Parathyroid adenoma (tissue), 2 donors: Measurements from ENCODE around the gene SERINC4.
A peak's percentile ranks its signal among the peaks of the same experiment; 100 is the strongest.

Experiments
- H2AFZ ChIP-seq: fragments of 300-600 bp; sonication (generic); one replicate; pipeline ENCODE4 v1.7.0; 2017; ENCODE audit warnings: antibody characterized with exemption, mild to moderate bottlenecking
- H3K27ac ChIP-seq: fragments of 300-600 bp; sonication (generic); one replicate; pipeline ENCODE4 v1.7.0; 2017
- H3K27me3 ChIP-seq: fragments of 300-600 bp; sonication (generic); one replicate; pipeline ENCODE4 v1.7.0; 2017; ENCODE audit warnings: low read length; ENCODE audit not compliant: control insufficient read depth, insufficient read depth
- H3K36me3 ChIP-seq: fragments of 300-600 bp; sonication (generic); one replicate; pipeline ENCODE4 v1.7.0; 2017; ENCODE audit warnings: low read length; ENCODE audit not compliant: control insufficient read depth, insufficient read depth
- H3K4me1 ChIP-seq: fragments of 300-600 bp; sonication (generic); one replicate; pipeline ENCODE4 v1.7.0; 2017; ENCODE audit warnings: control low read depth
- H3K4me2 ChIP-seq: fragments of 300-600 bp; sonication (generic); one replicate; pipeline ENCODE4 v1.7.0; 2017; ENCODE audit warnings: low read length
- H3K4me3 ChIP-seq: fragments of 300-600 bp; sonication (generic); one replicate; pipeline ENCODE4 v1.7.0; 2017; ENCODE audit warnings: low read depth, low read length
- H3K79me2 ChIP-seq: fragments of 300-600 bp; sonication (generic); one replicate; pipeline ENCODE4 v1.7.0; 2017; ENCODE audit warnings: control low read depth
- H3K9ac ChIP-seq: fragments of 300-600 bp; sonication (generic); one replicate; pipeline ENCODE4 v1.7.0; 2017; ENCODE audit warnings: mild to moderate bottlenecking
- H3K9me3 ChIP-seq: fragments of 300-600 bp; sonication (generic); one replicate; pipeline ENCODE4 v1.7.0; 2017; ENCODE audit warnings: low read length; ENCODE audit not compliant: control insufficient read depth
- TF ChIP-seq, protein P1 (sequence below): fragments of 300-600 bp; sonication (generic); IDR thresholded peaks from one replicate; pipeline ENCODE4 v1.7.0; 2017; ENCODE audit warnings: antibody characterized with exemption, mild to moderate bottlenecking
- donor health status: primary hyperparathyroidism.

The SERINC4 gene

GRCh38 chr15:43791993-43792760 is 7.8 kb downstream of the SERINC4 start, which contains the start of gene SERF2:
SERF2 (plus strand) TSS chr15:43792320; CDS start chr15:43792377, 57 bp downstream.
- no peaks in the 10 kb centered on the region for H3K36me3 ChIP-seq
- H3K79me2 ChIP-seq: peaks cover 10% of the 10 kb centered on the region
- peak within 1 kb of the TSS; percentile 99 for H3K4me3 ChIP-seq
- no peaks in the 10 kb centered on the region for H3K27me3 ChIP-seq
- peak within 1 kb of the TSS; percentile 87 for H3K9ac ChIP-seq
- peak within 1 kb of the TSS; percentile 98 for H3K4me2 ChIP-seq
- no peaks in the 10 kb centered on the region for H3K4me1 ChIP-seq
- TF ChIP-seq, protein P1, sequence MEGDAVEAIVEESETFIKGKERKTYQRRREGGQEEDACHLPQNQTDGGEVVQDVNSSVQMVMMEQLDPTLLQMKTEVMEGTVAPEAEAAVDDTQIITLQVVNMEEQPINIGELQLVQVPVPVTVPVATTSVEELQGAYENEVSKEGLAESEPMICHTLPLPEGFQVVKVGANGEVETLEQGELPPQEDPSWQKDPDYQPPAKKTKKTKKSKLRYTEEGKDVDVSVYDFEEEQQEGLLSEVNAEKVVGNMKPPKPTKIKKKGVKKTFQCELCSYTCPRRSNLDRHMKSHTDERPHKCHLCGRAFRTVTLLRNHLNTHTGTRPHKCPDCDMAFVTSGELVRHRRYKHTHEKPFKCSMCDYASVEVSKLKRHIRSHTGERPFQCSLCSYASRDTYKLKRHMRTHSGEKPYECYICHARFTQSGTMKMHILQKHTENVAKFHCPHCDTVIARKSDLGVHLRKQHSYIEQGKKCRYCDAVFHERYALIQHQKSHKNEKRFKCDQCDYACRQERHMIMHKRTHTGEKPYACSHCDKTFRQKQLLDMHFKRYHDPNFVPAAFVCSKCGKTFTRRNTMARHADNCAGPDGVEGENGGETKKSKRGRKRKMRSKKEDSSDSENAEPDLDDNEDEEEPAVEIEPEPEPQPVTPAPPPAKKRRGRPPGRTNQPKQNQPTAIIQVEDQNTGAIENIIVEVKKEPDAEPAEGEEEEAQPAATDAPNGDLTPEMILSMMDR: no peak
- peak within 1 kb of the TSS; percentile 86 for H2AFZ ChIP-seq
- H3K9me3 ChIP-seq: no peaks in the 10 kb centered on the region
- H3K27ac ChIP-seq: peak within 1 kb of the TSS; percentile 93

GRCh38 chr15:43789409-43789808 is 10.6 kb downstream of the SERINC4 start:
- Histone ChIP-seq H3K4me2 (no peak overlapping the region), H3K4me3 (no peak overlapping the region), H3K4me1 (no peaks in the 10 kb centered on the region), H3K27ac (no peak overlapping the region), H3K27me3 (no peaks in the 10 kb centered on the region), H3K36me3 (no peaks in the 10 kb centered on the region), H2AFZ (no peak overlapping the region), H3K9ac (no peak overlapping the region), H3K9me3 (no peaks in the 10 kb centered on the region), H3K79me2 (peaks cover 5% of the 10 kb centered on the region)
- TF ChIP-seq, protein P1: no peak

DNA sequence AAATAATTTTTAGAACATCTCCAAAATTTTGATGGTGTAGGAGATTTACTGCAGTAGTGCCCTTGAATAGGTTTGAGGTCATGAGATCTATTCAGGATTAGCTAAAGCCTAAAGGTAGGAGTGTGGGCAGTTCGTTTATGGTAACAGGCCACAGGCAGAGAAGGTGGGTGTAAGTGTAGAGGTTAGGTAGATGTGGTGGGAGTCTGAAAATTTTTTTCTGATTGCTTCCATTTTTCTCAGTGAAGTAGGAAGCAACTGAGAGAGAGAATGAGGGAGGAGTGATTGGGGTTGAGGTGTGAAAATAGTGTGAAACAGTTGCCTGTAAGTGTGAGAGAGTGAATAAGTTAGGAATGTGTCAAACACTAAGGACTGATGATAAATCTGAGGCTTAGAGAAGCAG is 21.0 kb downstream of the SERINC4 start:
- Histone ChIP-seq H3K4me2 (no peak overlapping the region), H3K27me3 (no peaks in the 10 kb centered on the region), H3K79me2 (no peaks in the 10 kb centered on the region), H2AFZ (no peak overlapping the region), H3K9me3 (no peaks in the 10 kb centered on the region), H3K36me3 (no peaks in the 10 kb centered on the region), H3K4me3 (no peak overlapping the region), H3K9ac (no peak overlapping the region), H3K27ac (no peak overlapping the region), H3K4me1 (no peaks in the 10 kb centered on the region)
- TF ChIP-seq, protein P1: no peak

DNA sequence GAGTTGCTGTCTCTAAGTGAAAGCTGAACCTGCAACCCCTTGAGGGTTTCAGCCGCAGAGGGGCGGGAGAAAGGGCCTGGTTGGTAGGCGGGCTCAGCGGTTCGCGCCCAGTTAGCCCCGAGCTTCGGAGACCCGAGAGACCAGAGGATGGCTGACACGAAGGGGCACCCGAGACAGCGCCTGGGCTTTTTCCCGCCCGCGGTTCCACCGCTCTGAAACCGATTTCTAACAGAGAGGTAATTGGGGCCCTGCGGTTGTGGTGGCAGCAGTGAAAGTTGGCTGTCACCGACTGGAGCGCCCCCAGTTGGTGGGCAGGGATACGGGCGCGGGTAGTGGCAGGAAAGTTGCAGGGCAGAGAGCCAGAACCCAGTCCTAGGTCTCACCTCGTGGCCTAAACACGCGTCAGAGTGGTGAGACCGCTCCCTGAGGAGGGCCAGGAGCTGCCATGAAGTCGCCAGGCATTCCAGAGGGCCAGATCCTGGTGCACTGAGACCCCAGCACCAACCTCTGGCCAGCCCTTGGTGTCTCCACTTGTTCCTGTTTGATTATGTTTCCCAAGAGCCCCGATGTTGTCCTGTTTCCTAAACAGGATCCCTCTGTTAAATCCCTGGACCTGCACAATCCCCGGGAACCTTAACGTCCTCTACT is 22.6 kb downstream of the SERINC4 start:
- no peak overlapping the region for H3K9ac ChIP-seq
- H3K4me2 ChIP-seq: peak overlapping the region; percentile 93
- peak overlapping the region; percentile 93 for H2AFZ ChIP-seq
- TF ChIP-seq, protein P1: peak; percentile 50
- peak overlapping the region; percentile 60 for H3K27ac ChIP-seq
- H3K9me3 ChIP-seq: no peaks in the 10 kb centered on the region
- no peaks in the 10 kb centered on the region for H3K79me2 ChIP-seq
- H3K4me3 ChIP-seq: peak overlapping the region; percentile 79
- no peaks in the 10 kb centered on the region for H3K36me3 ChIP-seq
- no peaks in the 10 kb centered on the region for H3K4me1 ChIP-seq
- H3K27me3 ChIP-seq: no peaks in the 10 kb centered on the region
